Measurements from ENCODE around the gene GPNMB. TPM values are rescaled to one million over a fixed set of nuclear protein-coding genes. Genes with fewer than 3 reads are reported as not detected.
A peak's percentile ranks its signal among the peaks of the same experiment; 100 is the strongest.

Gene GPNMB
- total RNA-seq, 1 experiment from 2014 or later: 1.2 TPM

GRCh38 chr7:23291957-23292560 lies 45.5 kb downstream of the GPNMB start:
- Mint-ChIP-seq H3K27me3 (ENCODE audit: low read depth) (peaks cover 15% of the 10 kb centered on the region), H3K27ac (peak overlapping the region in 1 of 3 experiments; percentile 86; a peak in 1 of 7 replicates), H3K9me3 (no peaks in the 10 kb centered on the region; a peak in 1 of 5 replicates), H3K36me3 (ENCODE audit: insufficient read depth in 1 of 3, low read depth in 3 of 3) (no peaks in the 10 kb centered on the region), H3K4me1 (peaks cover 26 to 33% of the 10 kb centered on the region in 2 experiments), H3K4me3 (no peak overlapping the region)
- Histone ChIP-seq H3T11ph (ENCODE audit: low read length) (no peak overlapping the region), H3K4me1 (ENCODE audit: insufficient read depth, low read length) (no peaks in the 10 kb centered on the region; the same call in 1 of the 2 replicates), H3K23me2 (ENCODE audit: insufficient read length, low read depth, low read length, poor library complexity, severe bottlenecking) (no peaks in the 10 kb centered on the region), H4K5ac (ENCODE audit: insufficient read length, low read depth, low read length) (no peak overlapping the region), H2AK5ac (ENCODE audit: insufficient read length, low read length) (no peak overlapping the region), H2BK20ac (ENCODE audit: low read depth, low read length, poor library complexity, severe bottlenecking) (no peak overlapping the region), H2BK5ac (ENCODE audit: insufficient read length, low read length) (no peak overlapping the region), H3K4ac (ENCODE audit: low read depth, low read length) (no peak overlapping the region), H3K9me3 (ENCODE audit: control insufficient read depth, low read depth, low read length) (no peaks in the 10 kb centered on the region), H3K56ac (ENCODE audit: insufficient read length, low read depth, low read length) (no peak overlapping the region), H2BK12ac (ENCODE audit: insufficient read length, low read depth, low read length) (no peak overlapping the region), H3K27ac (ENCODE audit: insufficient read length, low read depth, low read length) (no peak overlapping the region), H3K79me2 (ENCODE audit: insufficient read depth, low read length) (no peaks in the 10 kb centered on the region), H3K27me3 (ENCODE audit: insufficient read depth, low read length) (no peaks in the 10 kb centered on the region), H2BK120ac (ENCODE audit: low read depth, low read length, poor library complexity, severe bottlenecking) (no peak overlapping the region), H3K79me1 (ENCODE audit: insufficient read depth, low read depth, low read length, poor library complexity, severe bottlenecking) (no peaks in the 10 kb centered on the region), H3K14ac (ENCODE audit: insufficient read depth, low read length) (no peak overlapping the region), H4K20me1 (ENCODE audit: control insufficient read depth, insufficient read depth, insufficient read length) (no peaks in the 10 kb centered on the region), H2BK15ac (ENCODE audit: low read depth, low read length) (no peak overlapping the region), H4K8ac (replicated peaks; ENCODE audit: insufficient read length, low read depth, low read length) (no peak overlapping the region), H3K4me2 (ENCODE audit: insufficient read depth, insufficient read length, low read length) (no peak overlapping the region), H3K9ac (ENCODE audit: extremely low read depth, insufficient read length, low read length) (no peak overlapping the region), H2AFZ (ENCODE audit: low read length) (no peak overlapping the region), H3K18ac (ENCODE audit: insufficient read length, low read depth, low read length) (no peak overlapping the region), H3K23ac (ENCODE audit: insufficient read length, low read depth, low read length) (no peak overlapping the region), H4K91ac (ENCODE audit: insufficient read length, low read depth, low read length) (no peak overlapping the region)
- DNase-seq: no peak
- TF ChIP-seq CTCF (conservative IDR thresholded peaks at IDR 0.05): no peak
- no CpG with 5 or more reads among the region's 3 CpGs for WGBS (ENCODE audit: extremely low coverage, insufficient read length, low lambda C conversion rate)
